ENCODE measurements around the gene KDM8.
A peak's percentile ranks its signal among the peaks of the same experiment; 100 is the strongest.
"Not testable (repeated sequence)": the region's sequence is repeated elsewhere in the genome, so short reads cannot be mapped to it uniquely, and the experiment has no call there.

KDM8 gene

GRCh38 chr16:27258241-27258734 is 55.0 kb downstream of the KDM8 start:
- no peak overlapping the region for H3K9ac ChIP-seq (ENCODE audit: low read length)
- no peak overlapping the region for H2AFZ ChIP-seq (ENCODE audit: low read length)
- no peaks in the 10 kb centered on the region for H3F3A ChIP-seq (ENCODE audit: insufficient read depth, low read length)
- TF ChIP-seq, protein P1, sequence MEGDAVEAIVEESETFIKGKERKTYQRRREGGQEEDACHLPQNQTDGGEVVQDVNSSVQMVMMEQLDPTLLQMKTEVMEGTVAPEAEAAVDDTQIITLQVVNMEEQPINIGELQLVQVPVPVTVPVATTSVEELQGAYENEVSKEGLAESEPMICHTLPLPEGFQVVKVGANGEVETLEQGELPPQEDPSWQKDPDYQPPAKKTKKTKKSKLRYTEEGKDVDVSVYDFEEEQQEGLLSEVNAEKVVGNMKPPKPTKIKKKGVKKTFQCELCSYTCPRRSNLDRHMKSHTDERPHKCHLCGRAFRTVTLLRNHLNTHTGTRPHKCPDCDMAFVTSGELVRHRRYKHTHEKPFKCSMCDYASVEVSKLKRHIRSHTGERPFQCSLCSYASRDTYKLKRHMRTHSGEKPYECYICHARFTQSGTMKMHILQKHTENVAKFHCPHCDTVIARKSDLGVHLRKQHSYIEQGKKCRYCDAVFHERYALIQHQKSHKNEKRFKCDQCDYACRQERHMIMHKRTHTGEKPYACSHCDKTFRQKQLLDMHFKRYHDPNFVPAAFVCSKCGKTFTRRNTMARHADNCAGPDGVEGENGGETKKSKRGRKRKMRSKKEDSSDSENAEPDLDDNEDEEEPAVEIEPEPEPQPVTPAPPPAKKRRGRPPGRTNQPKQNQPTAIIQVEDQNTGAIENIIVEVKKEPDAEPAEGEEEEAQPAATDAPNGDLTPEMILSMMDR (IDR thresholded peaks at IDR 0.05; ENCODE audit: low read length) = no peak
- TF ChIP-seq EZH2 (IDR thresholded peaks at IDR 0.05; ENCODE audit: borderline replicate concordance, low read length) = no peak
- H3K9me3 ChIP-seq (ENCODE audit: low read length) = no peaks in the 10 kb centered on the region
- H3K27me3 ChIP-seq (ENCODE audit: insufficient read depth, low read length) = no peaks in the 10 kb centered on the region
- no peak overlapping the region for H3K4me3 ChIP-seq (ENCODE audit: low read depth, low read length, poor library complexity, severe bottlenecking)
- no peaks in the 10 kb centered on the region for H4K20me1 ChIP-seq (ENCODE audit: insufficient read depth, low read length)
- H3K36me3 ChIP-seq (ENCODE audit: insufficient read depth, low read length) = peaks cover 25% of the 10 kb centered on the region
- H3K4me1 ChIP-seq (ENCODE audit: insufficient read depth, low read length, severe bottlenecking) = peaks cover 42% of the 10 kb centered on the region
- no peaks in the 10 kb centered on the region for H3K9me2 ChIP-seq (ENCODE audit: low read depth, low read length)
- peaks cover 11% of the 10 kb centered on the region for H3K79me2 ChIP-seq (ENCODE audit: insufficient read depth, low read length)
- H3K27ac ChIP-seq (ENCODE audit: low read depth, low read length, poor library complexity, severe bottlenecking) = peak overlapping the region; percentile 20
- no peak overlapping the region for H3K4me2 ChIP-seq (ENCODE audit: low read length)

DNA sequence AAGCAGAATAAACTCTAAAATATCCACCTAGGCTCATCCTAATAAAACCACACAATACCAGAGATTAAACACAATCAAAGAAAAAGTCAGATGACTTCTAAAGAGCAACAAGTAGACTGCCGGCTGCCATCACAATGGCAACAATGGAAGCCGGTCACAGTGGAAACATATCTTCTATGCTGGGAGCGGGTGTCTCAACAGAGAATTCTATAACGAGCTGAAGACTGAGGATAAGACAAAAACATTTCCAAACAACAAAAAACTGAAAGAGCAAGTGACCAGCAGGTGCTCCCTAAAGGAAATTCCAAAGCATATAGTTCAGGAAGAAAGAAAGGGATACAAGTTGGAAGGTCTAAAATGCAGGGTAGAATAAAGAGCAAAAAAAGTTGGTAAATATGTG is 56.4 kb downstream of the KDM8 start:
- H4K20me1 ChIP-seq (ENCODE audit: insufficient read depth, low read length) = no peaks in the 10 kb centered on the region
- peaks cover 11% of the 10 kb centered on the region for H3K79me2 ChIP-seq (ENCODE audit: insufficient read depth, low read length)
- no peak overlapping the region for H3K4me2 ChIP-seq (ENCODE audit: low read length)
- no peaks in the 10 kb centered on the region for H3K9me2 ChIP-seq (ENCODE audit: low read depth, low read length)
- no peak for TF ChIP-seq EZH2 (IDR thresholded peaks at IDR 0.05; ENCODE audit: borderline replicate concordance, low read length)
- TF ChIP-seq, protein P1 (IDR thresholded peaks at IDR 0.05; ENCODE audit: low read length) = no peak
- peaks cover 2% of the 10 kb centered on the region; the same call in 1 of the 2 replicates for H3F3A ChIP-seq (ENCODE audit: insufficient read depth, low read length)
- no peaks in the 10 kb centered on the region for H3K27me3 ChIP-seq (ENCODE audit: insufficient read depth, low read length)
- no peak overlapping the region for H2AFZ ChIP-seq (ENCODE audit: low read length)
- no peak overlapping the region for H3K9ac ChIP-seq (ENCODE audit: low read length)
- no peak overlapping the region for H3K4me3 ChIP-seq (ENCODE audit: low read depth, low read length, poor library complexity, severe bottlenecking)
- H3K27ac ChIP-seq (ENCODE audit: low read depth, low read length, poor library complexity, severe bottlenecking) = no peak overlapping the region
- peaks cover 33% of the 10 kb centered on the region for H3K36me3 ChIP-seq (ENCODE audit: insufficient read depth, low read length)
- peaks cover 52% of the 10 kb centered on the region for H3K4me1 ChIP-seq (ENCODE audit: insufficient read depth, low read length, severe bottlenecking)
- H3K9me3 ChIP-seq (ENCODE audit: low read length) = no peaks in the 10 kb centered on the region

- not testable (repeated sequence) for H3K9ac ChIP-seq (ENCODE audit: low read length); H2AFZ ChIP-seq (ENCODE audit: low read length); H3K9me3 ChIP-seq (ENCODE audit: low read length); H3K27me3 ChIP-seq (ENCODE audit: insufficient read depth, low read length); H3K4me3 ChIP-seq (ENCODE audit: low read depth, low read length, poor library complexity, severe bottlenecking); H4K20me1 ChIP-seq (ENCODE audit: insufficient read depth, low read length); H3K9me2 ChIP-seq (ENCODE audit: low read depth, low read length); H3F3A ChIP-seq (ENCODE audit: insufficient read depth, low read length)
- H3K36me3 ChIP-seq (ENCODE audit: insufficient read depth, low read length) = peaks cover 12% of the 10 kb centered on the region
- H3K79me2 ChIP-seq (ENCODE audit: insufficient read depth, low read length) = peaks cover 11% of the 10 kb centered on the region
- H3K4me1 ChIP-seq (ENCODE audit: insufficient read depth, low read length, severe bottlenecking) = peaks cover 78% of the 10 kb centered on the region
- H3K4me2 ChIP-seq (ENCODE audit: low read length) = peak overlapping the region; percentile 51; the same call in 1 of the 2 replicates
- H3K27ac ChIP-seq (ENCODE audit: low read depth, low read length, poor library complexity, severe bottlenecking) = peak overlapping the region; percentile 67
These were observed 59.6 kb downstream of the KDM8 start for GRCh38 chr16:27262904-27263423.

GRCh38 chr16:27264151-27264550 is 60.8 kb downstream of the KDM8 start:
- peaks cover 75% of the 10 kb centered on the region for H3K4me1 ChIP-seq (ENCODE audit: insufficient read depth, low read length, severe bottlenecking)
- no peaks in the 10 kb centered on the region for H4K20me1 ChIP-seq (ENCODE audit: insufficient read depth, low read length)
- no peaks in the 10 kb centered on the region for H3K9me2 ChIP-seq (ENCODE audit: low read depth, low read length)
- H3K27me3 ChIP-seq (ENCODE audit: insufficient read depth, low read length) = no peaks in the 10 kb centered on the region
- no peak overlapping the region for H2AFZ ChIP-seq (ENCODE audit: low read length)
- TF ChIP-seq EZH2 (IDR thresholded peaks at IDR 0.05; ENCODE audit: borderline replicate concordance, low read length) = no peak
- TF ChIP-seq, protein P1 (IDR thresholded peaks at IDR 0.05; ENCODE audit: low read length) = no peak
- peak overlapping the region; percentile 67 for H3K27ac ChIP-seq (ENCODE audit: low read depth, low read length, poor library complexity, severe bottlenecking)
- no peak overlapping the region for H3K4me3 ChIP-seq (ENCODE audit: low read depth, low read length, poor library complexity, severe bottlenecking)
- peaks cover 11% of the 10 kb centered on the region for H3K79me2 ChIP-seq (ENCODE audit: insufficient read depth, low read length)
- H3K36me3 ChIP-seq (ENCODE audit: insufficient read depth, low read length) = peaks cover 12% of the 10 kb centered on the region
- peak overlapping the region; percentile 21; the same call in 1 of the 2 replicates for H3K4me2 ChIP-seq (ENCODE audit: low read length)
- peaks cover 3% of the 10 kb centered on the region; the same call in 1 of the 2 replicates for H3F3A ChIP-seq (ENCODE audit: insufficient read depth, low read length)
- no peak overlapping the region; the same call in 1 of the 2 replicates for H3K9ac ChIP-seq (ENCODE audit: low read length)
- no peaks in the 10 kb centered on the region for H3K9me3 ChIP-seq (ENCODE audit: low read length)

Measured in OCI-LY1 (cell line).